ENCODE data around the gene USP21.

The USP21 gene

GRCh38 chr1:161187311-161187710 lies 28.0 kb downstream of the USP21 start:
- Histone ChIP-seq H3K27me3 (ENCODE audit: control insufficient read depth in 2 of 2, insufficient read depth in 2 of 2, low read length in 2 of 2) (no peaks in the 10 kb centered on the region), H3K36me3 (ENCODE audit: control insufficient read depth in 2 of 2, insufficient read depth in 2 of 2, low read length in 2 of 2) (peaks cover 0 to 4% of the 10 kb centered on the region in 2 donors), H3K9ac (ENCODE audit: low read depth in 1 of 2, low read length in 2 of 2) (no peak overlapping the region), H3K27ac (ENCODE audit: low read depth in 2 of 2, low read length in 2 of 2) (peak overlapping the region in 1 of 2 donors; percentile 29), H3K4me3 (ENCODE audit: low read length in 2 of 2) (no peak overlapping the region), H3K9me3 (ENCODE audit: control insufficient read depth in 2 of 2, low read length in 2 of 2) (no peaks in the 10 kb centered on the region), H3K4me1 (ENCODE audit: control insufficient read depth in 2 of 2, insufficient read depth in 2 of 2, low read length in 2 of 2) (peaks cover 0 to 13% of the 10 kb centered on the region in 2 donors)

GRCh38 chr1:161188381-161188780 lies 29.1 kb downstream of the USP21 start:
- Histone ChIP-seq H3K4me1 (ENCODE audit: control insufficient read depth in 2 of 2, insufficient read depth in 2 of 2, low read length in 2 of 2) (peaks cover 0 to 13% of the 10 kb centered on the region in 2 donors), H3K9me3 (ENCODE audit: control insufficient read depth in 2 of 2, low read length in 2 of 2) (no peaks in the 10 kb centered on the region), H3K27ac (ENCODE audit: low read depth in 2 of 2, low read length in 2 of 2) (no peak overlapping the region), H3K36me3 (ENCODE audit: control insufficient read depth in 2 of 2, insufficient read depth in 2 of 2, low read length in 2 of 2) (peaks cover 0 to 4% of the 10 kb centered on the region in 2 donors), H3K4me3 (ENCODE audit: low read length in 2 of 2) (no peak overlapping the region), H3K9ac (ENCODE audit: low read depth in 1 of 2, low read length in 2 of 2) (no peak overlapping the region), H3K27me3 (ENCODE audit: control insufficient read depth in 2 of 2, insufficient read depth in 2 of 2, low read length in 2 of 2) (no peaks in the 10 kb centered on the region)

- peaks cover 0 to 13% of the 10 kb centered on the region in 2 donors for H3K4me1 ChIP-seq (ENCODE audit: control insufficient read depth in 2 of 2, insufficient read depth in 2 of 2, low read length in 2 of 2)
- no peak overlapping the region for H3K27ac ChIP-seq (ENCODE audit: low read depth in 2 of 2, low read length in 2 of 2)
- no peaks in the 10 kb centered on the region for H3K27me3 ChIP-seq (ENCODE audit: control insufficient read depth in 2 of 2, insufficient read depth in 2 of 2, low read length in 2 of 2)
- H3K9me3 ChIP-seq (ENCODE audit: control insufficient read depth in 2 of 2, low read length in 2 of 2) = no peaks in the 10 kb centered on the region
- H3K36me3 ChIP-seq (ENCODE audit: control insufficient read depth in 2 of 2, insufficient read depth in 2 of 2, low read length in 2 of 2) = peaks cover 0 to 4% of the 10 kb centered on the region in 2 donors
- H3K9ac ChIP-seq (ENCODE audit: low read depth in 1 of 2, low read length in 2 of 2) = no peak overlapping the region
- no peak overlapping the region for H3K4me3 ChIP-seq (ENCODE audit: low read length in 2 of 2)
Measured at GRCh38 chr1:161189036-161189435, 29.7 kb downstream of the USP21 start.

GRCh38 chr1:161190962-161191521 lies 31.7 kb downstream of the USP21 start:
- Histone ChIP-seq H3K36me3 (ENCODE audit: control insufficient read depth in 2 of 2, insufficient read depth in 2 of 2, low read length in 2 of 2) (peaks cover 0 to 4% of the 10 kb centered on the region in 2 donors), H3K27me3 (ENCODE audit: control insufficient read depth in 2 of 2, insufficient read depth in 2 of 2, low read length in 2 of 2) (no peaks in the 10 kb centered on the region), H3K9ac (ENCODE audit: low read depth in 1 of 2, low read length in 2 of 2) (no peak overlapping the region), H3K9me3 (ENCODE audit: control insufficient read depth in 2 of 2, low read length in 2 of 2) (no peaks in the 10 kb centered on the region), H3K4me3 (ENCODE audit: low read length in 2 of 2) (no peak overlapping the region), H3K4me1 (ENCODE audit: control insufficient read depth in 2 of 2, insufficient read depth in 2 of 2, low read length in 2 of 2) (peaks cover 0 to 10% of the 10 kb centered on the region in 2 donors), H3K27ac (ENCODE audit: low read depth in 2 of 2, low read length in 2 of 2) (no peak overlapping the region)

- no peak overlapping the region for H3K9ac ChIP-seq (ENCODE audit: low read depth in 1 of 2, low read length in 2 of 2)
- H3K4me3 ChIP-seq (ENCODE audit: low read length in 2 of 2) = no peak overlapping the region
- H3K4me1 ChIP-seq (ENCODE audit: control insufficient read depth in 2 of 2, insufficient read depth in 2 of 2, low read length in 2 of 2) = peaks cover 6 to 8% of the 10 kb centered on the region in 2 donors
- no peaks in the 10 kb centered on the region for H3K9me3 ChIP-seq (ENCODE audit: control insufficient read depth in 2 of 2, low read length in 2 of 2)
- H3K27ac ChIP-seq (ENCODE audit: low read depth in 2 of 2, low read length in 2 of 2) = no peak overlapping the region
- no peaks in the 10 kb centered on the region for H3K27me3 ChIP-seq (ENCODE audit: control insufficient read depth in 2 of 2, insufficient read depth in 2 of 2, low read length in 2 of 2)
- peaks cover 0 to 4% of the 10 kb centered on the region in 2 donors for H3K36me3 ChIP-seq (ENCODE audit: control insufficient read depth in 2 of 2, insufficient read depth in 2 of 2, low read length in 2 of 2)
Measured at GRCh38 chr1:161191971-161192370, 32.7 kb downstream of the USP21 start.

GRCh38 chr1:161192476-161193465 lies 33.5 kb downstream of the USP21 start:
- H3K4me3 ChIP-seq (ENCODE audit: low read length in 2 of 2) = no peak overlapping the region
- no peaks in the 10 kb centered on the region for H3K27me3 ChIP-seq (ENCODE audit: control insufficient read depth in 2 of 2, insufficient read depth in 2 of 2, low read length in 2 of 2)
- H3K4me1 ChIP-seq (ENCODE audit: control insufficient read depth in 2 of 2, insufficient read depth in 2 of 2, low read length in 2 of 2) = peaks cover 7 to 14% of the 10 kb centered on the region in 2 donors
- peaks cover 0 to 4% of the 10 kb centered on the region in 2 donors for H3K36me3 ChIP-seq (ENCODE audit: control insufficient read depth in 2 of 2, insufficient read depth in 2 of 2, low read length in 2 of 2)
- H3K9ac ChIP-seq (ENCODE audit: low read depth in 1 of 2, low read length in 2 of 2) = no peak overlapping the region
- no peaks in the 10 kb centered on the region for H3K9me3 ChIP-seq (ENCODE audit: control insufficient read depth in 2 of 2, low read length in 2 of 2)
- H3K27ac ChIP-seq (ENCODE audit: low read depth in 2 of 2, low read length in 2 of 2) = no peak overlapping the region

GRCh38 chr1:161193561-161194235 lies 34.4 kb downstream of the USP21 start:
- Histone ChIP-seq H3K4me3 (ENCODE audit: low read length in 2 of 2) (no peak overlapping the region), H3K27me3 (ENCODE audit: control insufficient read depth in 2 of 2, insufficient read depth in 2 of 2, low read length in 2 of 2) (no peaks in the 10 kb centered on the region), H3K9me3 (ENCODE audit: control insufficient read depth in 2 of 2, low read length in 2 of 2) (no peaks in the 10 kb centered on the region), H3K9ac (ENCODE audit: low read depth in 1 of 2, low read length in 2 of 2) (no peak overlapping the region), H3K27ac (ENCODE audit: low read depth in 2 of 2, low read length in 2 of 2) (no peak overlapping the region), H3K36me3 (ENCODE audit: control insufficient read depth in 2 of 2, insufficient read depth in 2 of 2, low read length in 2 of 2) (peaks cover 0 to 4% of the 10 kb centered on the region in 2 donors), H3K4me1 (ENCODE audit: control insufficient read depth in 2 of 2, insufficient read depth in 2 of 2, low read length in 2 of 2) (peaks cover 12 to 15% of the 10 kb centered on the region in 2 donors)

GRCh38 chr1:161195171-161195570 lies 35.9 kb downstream of the USP21 start:
- H3K27ac ChIP-seq (ENCODE audit: low read depth in 2 of 2, low read length in 2 of 2) = no peak overlapping the region
- peaks cover 0 to 4% of the 10 kb centered on the region in 2 donors for H3K36me3 ChIP-seq (ENCODE audit: control insufficient read depth in 2 of 2, insufficient read depth in 2 of 2, low read length in 2 of 2)
- H3K4me3 ChIP-seq (ENCODE audit: low read length in 2 of 2) = no peak overlapping the region
- no peaks in the 10 kb centered on the region for H3K27me3 ChIP-seq (ENCODE audit: control insufficient read depth in 2 of 2, insufficient read depth in 2 of 2, low read length in 2 of 2)
- no peaks in the 10 kb centered on the region for H3K9me3 ChIP-seq (ENCODE audit: control insufficient read depth in 2 of 2, low read length in 2 of 2)
- no peak overlapping the region for H3K9ac ChIP-seq (ENCODE audit: low read depth in 1 of 2, low read length in 2 of 2)
- H3K4me1 ChIP-seq (ENCODE audit: control insufficient read depth in 2 of 2, insufficient read depth in 2 of 2, low read length in 2 of 2) = peaks cover 20 to 21% of the 10 kb centered on the region in 2 donors

GRCh38 chr1:161196111-161196510 lies 36.8 kb downstream of the USP21 start:
- H3K27ac ChIP-seq (ENCODE audit: low read depth in 2 of 2, low read length in 2 of 2) = peak overlapping the region; percentile 54 to 97
- no peaks in the 10 kb centered on the region for H3K27me3 ChIP-seq (ENCODE audit: control insufficient read depth in 2 of 2, insufficient read depth in 2 of 2, low read length in 2 of 2)
- no peaks in the 10 kb centered on the region for H3K9me3 ChIP-seq (ENCODE audit: control insufficient read depth in 2 of 2, low read length in 2 of 2)
- no peak overlapping the region for H3K4me3 ChIP-seq (ENCODE audit: low read length in 2 of 2)
- peaks cover 26 to 31% of the 10 kb centered on the region in 2 donors for H3K4me1 ChIP-seq (ENCODE audit: control insufficient read depth in 2 of 2, insufficient read depth in 2 of 2, low read length in 2 of 2)
- H3K36me3 ChIP-seq (ENCODE audit: control insufficient read depth in 2 of 2, insufficient read depth in 2 of 2, low read length in 2 of 2) = peaks cover 0 to 4% of the 10 kb centered on the region in 2 donors
- H3K9ac ChIP-seq (ENCODE audit: low read depth in 1 of 2, low read length in 2 of 2) = no peak overlapping the region

All from mucosa of rectum (tissue), 2 donors.